Sigmoid colon (tissue), 7 donors: Measurements from ENCODE around the gene GABRE. TPM values are rescaled to one million over a fixed set of nuclear protein-coding genes. Genes with fewer than 3 reads are reported as not detected.

Experiments used
- DNase-seq: peaks from one replicate; pipeline ENCODE4 v3.0.0-alpha.2; 2019
- H3K27ac ChIP-seq, 4 donors: fragments of 200-600 bp; sonication (generic); one replicate each; pipeline ENCODE4 v1.5.1; 2016 to 2019; ENCODE audit warnings: mild to moderate bottlenecking in 1 of 4
- H3K27me3 ChIP-seq, 3 donors: fragments of 200-600 bp; sonication (generic); one replicate each; pipeline ENCODE4 v1.5.1; 2019; ENCODE audit warnings: mild to moderate bottlenecking in 1 of 3
- H3K36me3 ChIP-seq, 4 donors: fragments of 200-600 bp; sonication (generic); one replicate each; pipeline ENCODE4 v1.5.1; 2016 to 2019
- H3K4me1 ChIP-seq, 4 donors: fragments of 200-600 bp; sonication (generic); one replicate each; pipeline ENCODE4 v1.5.1; 2017 to 2019
- H3K4me3 ChIP-seq, 4 donors: fragments of 200-600 bp; sonication (generic); one replicate each; pipeline ENCODE4 v1.5.1; 2017 to 2019; ENCODE audit warnings: mild to moderate bottlenecking in 2 of 4, moderate library complexity in 1 of 4
- H3K9me3 ChIP-seq, 4 donors: fragments of 200-600 bp in 3 of 4; sonication (generic) in 3 of 4; one replicate each; pipeline versions ENCODE4 v1.5.1 to v1.6.1; 2013 to 2019
- CTCF ChIP-seq, 4 experiments: fragments of 450-650 bp in 3 of 4; fragments of 200-600 bp in 1 of 4; IDR thresholded peaks; one replicate each; pipeline ENCODE4 v1.5.1; 2016 to 2019; ENCODE audit warnings: antibody characterized with exemption in 4 of 4, mild to moderate bottlenecking in 3 of 4, moderate library complexity in 2 of 4
- EP300 ChIP-seq, 4 donors: sonication (generic); formaldehyde crosslinking; IDR thresholded peaks; one replicate each; pipeline ENCODE4 v1.6.1; 2017; ENCODE audit warnings: antibody characterized with exemption in 4 of 4
- POLR2A ChIP-seq, 2 donors: fragments of 450-650 bp; IDR thresholded peaks; one replicate each; pipeline ENCODE4 v1.6.1; 2016; ENCODE audit warnings: antibody characterized with exemption in 2 of 2, mild to moderate bottlenecking in 2 of 2, moderate library complexity in 2 of 2
- POLR2AphosphoS5 ChIP-seq, 4 donors: sonication (generic); formaldehyde crosslinking; IDR thresholded peaks; one replicate each; pipeline ENCODE4 v1.6.1; 2017; ENCODE audit warnings: antibody characterized with exemption in 4 of 4
- WGBS, 2 donors: extraction: QIAGEN DNeasy Blood & Tissue Kit; methylation state at CpG; one replicate each; pipeline ENCODE4 v1.1.7; 2013; 5-methylcytosine and 5-hydroxymethylcytosine counted together
- intact Hi-C: fragments of 100-400 bp; cut with DNase I; formaldehyde crosslinking; loops from one replicate; pipeline ENCODE4 v1.15.1; 2023
- polyA plus RNA-seq, 3 donors: library from polyadenylated mRNA; stranded (reverse); fragments of 200-250 nt; gene quantifications; one replicate each; pipeline ENCODE4 v1.2.3, GENCODE V29; 2013
- total RNA-seq, 4 donors: library from RNA; depleted of rRNA; stranded (reverse); fragments of >200 nt; gene quantifications; one replicate each; pipeline ENCODE4 v1.1.0, GENCODE V29; 2016
- donor health status: healthy with polysubstance abuse.
- donor health status: Bipolar disorder and iron deficiency.
- donor health status: healthy.

Gene GABRE
- total and polyA plus RNA-seq, 7 donors = 0.23 to 18.0 (median 5.4) TPM

- whole genome bisulfite sequencing, 2 donors = 84 to 88% methylated on average over 4 of the region's 4 CpGs
- Histone ChIP-seq H3K4me3 (no peak overlapping the region), H3K27ac (no peak overlapping the region), H3K9me3 (no peaks in the 10 kb centered on the region), H3K27me3 (no peaks in the 10 kb centered on the region), H3K36me3 (no peaks in the 10 kb centered on the region), H3K4me1 (peaks cover 0 to 12% (median 7%) of the 10 kb centered on the region in 4 donors)
- intact Hi-C loops = no loop called here
- no peak for DNase-seq
- TF ChIP-seq POLR2AphosphoS5 (IDR thresholded peaks at IDR 0.05) (no peak), POLR2A (IDR thresholded peaks at IDR 0.05) (no peak), EP300 (IDR thresholded peaks at IDR 0.05) (no peak), CTCF (IDR thresholded peaks at IDR 0.05) (no peak)
Observed at GRCh38 chrX:151985531-151985930, 11.1 kb upstream of the GABRE start.

- no peak for DNase-seq
- Histone ChIP-seq H3K4me1 (peaks cover 0 to 12% (median 7%) of the 10 kb centered on the region in 4 donors), H3K9me3 (no peaks in the 10 kb centered on the region), H3K36me3 (no peaks in the 10 kb centered on the region), H3K27me3 (no peaks in the 10 kb centered on the region), H3K27ac (no peak overlapping the region), H3K4me3 (no peak overlapping the region)
- 75 to 86% methylated on average over 4 of the region's 4 CpGs for WGBS, 2 donors
- TF ChIP-seq CTCF (IDR thresholded peaks at IDR 0.05) = no peak
- TF ChIP-seq POLR2AphosphoS5 (IDR thresholded peaks at IDR 0.05) = no peak
- TF ChIP-seq POLR2A (IDR thresholded peaks at IDR 0.05) = no peak
- TF ChIP-seq EP300 (IDR thresholded peaks at IDR 0.05) = no peak
- intact Hi-C loops = no loop called here
Observed at GRCh38 chrX:151984902-151985301, 10.4 kb upstream of the GABRE start.

GRCh38 chrX:151984328-151984727, 9.9 kb upstream of the GABRE start:
- WGBS, 2 donors = 26 to 69% methylated on average over 3 of the region's 3 CpGs
- TF ChIP-seq CTCF (IDR thresholded peaks at IDR 0.05) (no peak), POLR2A (IDR thresholded peaks at IDR 0.05) (no peak), POLR2AphosphoS5 (IDR thresholded peaks at IDR 0.05) (peak in 1 of 4 donors; percentile 37), EP300 (IDR thresholded peaks at IDR 0.05) (no peak)
- peaks cover 0 to 12% (median 7%) of the 10 kb centered on the region in 4 donors for H3K4me1 ChIP-seq

GRCh38 chrX:151983186-151983585, 8.7 kb upstream of the GABRE start:
- no peak for TF ChIP-seq CTCF (IDR thresholded peaks at IDR 0.05)
- no peak for TF ChIP-seq EP300 (IDR thresholded peaks at IDR 0.05)
- DNase-seq = no peak
- H3K27me3 ChIP-seq = no peaks in the 10 kb centered on the region
- H3K9me3 ChIP-seq = no peaks in the 10 kb centered on the region
- H3K36me3 ChIP-seq = no peaks in the 10 kb centered on the region
- H3K27ac ChIP-seq = no peak overlapping the region
- H3K4me1 ChIP-seq = peaks cover 0 to 12% (median 7%) of the 10 kb centered on the region in 4 donors
- no peak overlapping the region for H3K4me3 ChIP-seq
- intact Hi-C loops = no loop called here

More at GRCh38 chrX:151984328-151984727, 9.9 kb upstream of the GABRE start:
- Histone ChIP-seq H3K27me3 (no peaks in the 10 kb centered on the region), H3K4me3 (no peak overlapping the region), H3K9me3 (no peaks in the 10 kb centered on the region), H3K36me3 (no peaks in the 10 kb centered on the region), H3K27ac (no peak overlapping the region)
- no peak for DNase-seq
- intact Hi-C loops = no loop called here

GRCh38 chrX:151982222-151982621, 7.7 kb upstream of the GABRE start:
- no peaks in the 10 kb centered on the region for H3K9me3 ChIP-seq
- TF ChIP-seq POLR2A (IDR thresholded peaks at IDR 0.05) (no peak), POLR2AphosphoS5 (IDR thresholded peaks at IDR 0.05) (no peak), CTCF (IDR thresholded peaks at IDR 0.05) (no peak), EP300 (IDR thresholded peaks at IDR 0.05) (no peak)
- 15 to 57% methylated on average over 3 of the region's 3 CpGs for WGBS, 2 donors

More at GRCh38 chrX:151982222-151982621, 7.7 kb upstream of the GABRE start:
- peaks cover 0 to 12% (median 7%) of the 10 kb centered on the region in 4 donors for H3K4me1 ChIP-seq
- H3K27ac ChIP-seq = peak overlapping the region in 1 of 4 donors; percentile 22
- H3K36me3 ChIP-seq = no peaks in the 10 kb centered on the region
- intact Hi-C loops = no loop called here
- DNase-seq = no peak
- no peak overlapping the region for H3K4me3 ChIP-seq
- no peaks in the 10 kb centered on the region for H3K27me3 ChIP-seq
